DND-41 (cell line): ENCODE data around the gene HYAL1.

Experiments used
- EZH2 ChIP-seq: IDR thresholded peaks from 3 replicates; pipeline ENCODE4 v1.6.1; 2012; ENCODE audit warnings: borderline replicate concordance, low read depth, mild to moderate bottlenecking, moderate library complexity, low read length, inconsistent platforms; ENCODE audit not compliant: severe bottlenecking
- TF ChIP-seq, protein P1 (sequence below): IDR thresholded peaks from 2 replicates; pipeline ENCODE4 v1.5.1; 2012; ENCODE audit warnings: borderline replicate concordance, low read length, moderate library complexity, mild to moderate bottlenecking; ENCODE audit not compliant: poor library complexity, severe bottlenecking; ENCODE audit errors: extremely low read depth

DNA sequence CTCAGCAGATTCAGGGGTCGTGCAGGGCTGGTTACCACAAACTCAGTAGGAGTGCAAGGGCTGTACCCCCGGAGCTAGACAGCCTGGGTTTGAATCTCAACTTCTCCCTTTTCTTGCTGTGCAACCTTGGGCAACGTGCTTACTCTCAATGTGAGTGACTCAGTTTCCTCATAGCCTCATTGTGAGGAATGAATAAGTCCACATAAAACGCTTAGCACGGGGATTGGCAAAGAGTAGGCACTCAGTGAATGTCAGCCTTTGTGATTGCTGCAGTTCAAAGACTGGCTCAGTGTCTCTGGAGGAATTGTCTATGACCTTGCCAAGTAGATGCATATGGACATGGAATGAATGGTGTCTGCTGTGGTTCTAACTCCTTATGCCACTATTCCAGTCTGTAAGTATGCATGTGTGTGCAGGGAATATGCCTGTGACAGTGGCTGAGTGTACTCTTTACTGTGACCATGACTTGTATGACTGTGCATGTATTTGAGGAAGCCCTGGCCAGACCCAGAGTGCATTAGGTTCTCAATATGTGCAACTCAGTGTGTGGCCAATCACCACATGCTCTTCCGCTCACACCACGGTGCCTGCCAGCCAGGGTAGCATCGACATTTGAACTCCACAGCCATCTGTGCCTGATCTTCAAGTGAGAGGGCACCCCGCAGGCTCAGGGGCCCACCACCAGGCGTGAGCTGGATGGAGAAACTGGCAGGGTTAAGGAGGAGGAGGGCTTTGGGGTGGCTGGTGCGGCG lies 3.3 kb downstream of the HYAL1 start:
- no peak for TF ChIP-seq EZH2
- TF ChIP-seq, protein P1, sequence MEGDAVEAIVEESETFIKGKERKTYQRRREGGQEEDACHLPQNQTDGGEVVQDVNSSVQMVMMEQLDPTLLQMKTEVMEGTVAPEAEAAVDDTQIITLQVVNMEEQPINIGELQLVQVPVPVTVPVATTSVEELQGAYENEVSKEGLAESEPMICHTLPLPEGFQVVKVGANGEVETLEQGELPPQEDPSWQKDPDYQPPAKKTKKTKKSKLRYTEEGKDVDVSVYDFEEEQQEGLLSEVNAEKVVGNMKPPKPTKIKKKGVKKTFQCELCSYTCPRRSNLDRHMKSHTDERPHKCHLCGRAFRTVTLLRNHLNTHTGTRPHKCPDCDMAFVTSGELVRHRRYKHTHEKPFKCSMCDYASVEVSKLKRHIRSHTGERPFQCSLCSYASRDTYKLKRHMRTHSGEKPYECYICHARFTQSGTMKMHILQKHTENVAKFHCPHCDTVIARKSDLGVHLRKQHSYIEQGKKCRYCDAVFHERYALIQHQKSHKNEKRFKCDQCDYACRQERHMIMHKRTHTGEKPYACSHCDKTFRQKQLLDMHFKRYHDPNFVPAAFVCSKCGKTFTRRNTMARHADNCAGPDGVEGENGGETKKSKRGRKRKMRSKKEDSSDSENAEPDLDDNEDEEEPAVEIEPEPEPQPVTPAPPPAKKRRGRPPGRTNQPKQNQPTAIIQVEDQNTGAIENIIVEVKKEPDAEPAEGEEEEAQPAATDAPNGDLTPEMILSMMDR, result no peak
